Tongue (tissue), 2 donors: ENCODE results near the gene DAB1. TPM values are rescaled to one million over a fixed set of nuclear protein-coding genes. Genes with fewer than 3 reads are reported as not detected.
A peak's percentile ranks its signal among the peaks of the same experiment; 100 is the strongest.

ENCODE experiments used
- DNase-seq: peaks from one replicate; pipeline ENCODE4 v3.0.0-alpha.2; 2015
- total RNA-seq: library from RNA; depleted of rRNA; stranded (reverse); fragments of >200 nt; gene quantifications from one replicate; pipeline ENCODE4 v1.2.3, GENCODE V29; 2014

Gene DAB1
- total RNA-seq, 1 donor from 2014 or later, result 2.5 TPM

GRCh38 chr1:56973923-56974742 is 449.7 kb downstream of the DAB1 start:
- DNase-seq, result no peak

- DNase-seq, result no peak
These were observed 450.9 kb downstream of the DAB1 start for GRCh38 chr1:56972976-56973375.

GRCh38 chr1:56970280-56970679 is 453.6 kb downstream of the DAB1 start:
- no peak for DNase-seq

- DNase-seq, result no peak
These were observed 454.9 kb downstream of the DAB1 start for GRCh38 chr1:56968878-56969495.

- peak; percentile 29 for DNase-seq
These were observed 455.7 kb downstream of the DAB1 start for GRCh38 chr1:56967900-56968832.

- DNase-seq, result no peak
These were observed 456.5 kb downstream of the DAB1 start for GRCh38 chr1:56967355-56967754.

GRCh38 chr1:56966698-56966999 is 457.2 kb downstream of the DAB1 start:
- no peak for DNase-seq

GRCh38 chr1:56965916-56966697 is 457.8 kb downstream of the DAB1 start, which contains the start of gene C8B:
Gene C8B (minus strand): TSS chr1:56966015. CDS start chr1:56965948, 67 bp downstream.
- DNase-seq, result no peak

- DNase-seq, result no peak
These were observed 458.7 kb downstream of the DAB1 start for GRCh38 chr1:56965191-56965590.

GRCh38 chr1:56964349-56965017 is 459.4 kb downstream of the DAB1 start:
- no peak for DNase-seq

- no peak for DNase-seq
These were observed 460.2 kb downstream of the DAB1 start for GRCh38 chr1:56963667-56964066.

- no peak for DNase-seq
These were observed 462.4 kb downstream of the DAB1 start for GRCh38 chr1:56961426-56961825.

- DNase-seq, result no peak
These were observed 465.3 kb downstream of the DAB1 start for GRCh38 chr1:56958526-56958925.

GRCh38 chr1:56957931-56958330 is 465.9 kb downstream of the DAB1 start:
- DNase-seq, result no peak

GRCh38 chr1:56954664-56955063 is 469.2 kb downstream of the DAB1 start:
- no peak for DNase-seq

GRCh38 chr1:56953386-56953785 is 470.5 kb downstream of the DAB1 start:
- DNase-seq, result no peak

GRCh38 chr1:56952501-56952900 is 471.4 kb downstream of the DAB1 start:
- DNase-seq, result no peak

GRCh38 chr1:56948403-56949023 is 475.3 kb downstream of the DAB1 start:
- no peak for DNase-seq
